Measurements from ENCODE around the gene TUFT1.

TUFT1 gene

GRCh38 chr1:151540982-151541377, 871 bp downstream of the TUFT1 start:
- DNase-seq = no peak

- no peak for DNase-seq
These were observed 1.6 kb downstream of the TUFT1 start for GRCh38 chr1:151541752-151542151.

- no peak for DNase-seq
These were observed 2.6 kb downstream of the TUFT1 start for GRCh38 chr1:151542710-151543129.

GRCh38 chr1:151545542-151545941, 5.4 kb downstream of the TUFT1 start:
- DNase-seq = no peak

GRCh38 chr1:151546011-151546925, 6.2 kb downstream of the TUFT1 start:
- no peak for DNase-seq

- no peak for DNase-seq
These were observed 7.2 kb downstream of the TUFT1 start for GRCh38 chr1:151547119-151547899.

GRCh38 chr1:151547900-151548230, 7.8 kb downstream of the TUFT1 start:
- DNase-seq = no peak

- no peak for DNase-seq
These were observed 9.1 kb downstream of the TUFT1 start for GRCh38 chr1:151549199-151549598.

- no peak for DNase-seq
These were observed 13.6 kb downstream of the TUFT1 start for GRCh38 chr1:151553659-151554058.

GRCh38 chr1:151556052-151556451, 15.9 kb downstream of the TUFT1 start:
- DNase-seq = no peak

GRCh38 chr1:151562661-151563060, 22.6 kb downstream of the TUFT1 start:
- no peak for DNase-seq

- no peak for DNase-seq
These were observed 23.3 kb downstream of the TUFT1 start for GRCh38 chr1:151563376-151563775.

- no peak for DNase-seq
These were observed 25.5 kb downstream of the TUFT1 start for GRCh38 chr1:151565502-151566189.

- DNase-seq = peak in 1 of 2 donors; percentile 37
These were observed 28.5 kb downstream of the TUFT1 start for GRCh38 chr1:151568626-151569088.

- DNase-seq = no peak
These were observed 30.7 kb downstream of the TUFT1 start for GRCh38 chr1:151570819-151571218.

- peak in 1 of 2 donors; percentile 6 for DNase-seq
These were observed 34.7 kb downstream of the TUFT1 start for GRCh38 chr1:151574575-151575529.

- DNase-seq = no peak
These were observed 37.1 kb downstream of the TUFT1 start for GRCh38 chr1:151577173-151577572.

GRCh38 chr1:151578941-151579340, 38.8 kb downstream of the TUFT1 start:
- DNase-seq = no peak

- no peak for DNase-seq
These were observed 39.5 kb downstream of the TUFT1 start for GRCh38 chr1:151579436-151580225.

GRCh38 chr1:151581451-151581850, 41.3 kb downstream of the TUFT1 start:
- no peak for DNase-seq

- no peak for DNase-seq
These were observed 41.8 kb downstream of the TUFT1 start for GRCh38 chr1:151581921-151582320.
